GM15510 (cell line): ENCODE measurements around the gene CACNA1B.

Experiments used
- POLR2A ChIP-seq: IDR thresholded peaks from 3 replicates; pipeline ENCODE4 v1.6.1; 2011; ENCODE audit warnings: borderline replicate concordance; ENCODE audit not compliant: insufficient read length; ENCODE audit errors: extremely low read depth

CACNA1B gene

DNA sequence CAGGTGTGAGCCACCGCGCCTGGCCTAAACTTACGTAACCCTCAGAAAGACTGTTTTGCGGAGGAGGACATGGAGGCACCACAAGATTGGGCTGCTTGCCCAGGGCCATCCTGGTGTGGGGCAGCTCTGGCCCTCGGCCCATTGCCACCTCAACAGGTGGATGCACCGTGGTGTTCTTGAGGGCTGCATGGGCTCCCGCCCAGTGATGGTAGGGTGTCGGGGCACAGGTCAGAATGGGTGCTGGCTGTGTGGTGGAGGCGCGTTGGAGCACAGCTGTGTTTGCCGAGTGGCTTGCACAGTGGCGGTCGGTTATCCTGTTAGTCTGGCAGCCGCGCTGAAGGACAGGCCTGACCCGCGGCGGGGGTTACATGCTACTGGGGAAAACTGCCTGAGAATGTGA, 196.9 kb downstream of the CACNA1B start:
- no peak for TF ChIP-seq POLR2A

DNA sequence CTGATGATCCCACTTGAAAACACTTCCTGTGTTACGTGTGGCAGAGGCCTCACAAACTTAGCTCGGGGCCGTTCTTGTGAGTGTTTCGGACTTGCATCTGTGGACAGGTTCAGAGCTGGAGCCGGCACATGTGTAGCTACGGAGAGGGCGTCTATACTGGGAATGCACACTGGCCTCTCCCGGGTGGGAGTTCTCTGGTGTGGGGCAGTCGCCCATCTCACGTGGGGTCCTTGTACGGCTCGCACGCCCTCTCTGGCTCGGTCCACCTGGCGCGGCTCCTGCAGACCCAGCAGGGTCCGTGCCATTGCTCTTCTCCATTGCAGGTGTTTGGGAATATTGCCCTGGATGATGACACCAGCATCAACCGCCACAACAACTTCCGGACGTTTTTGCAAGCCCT, 197.9 kb downstream of the CACNA1B start:
- no peak for TF ChIP-seq POLR2A

DNA sequence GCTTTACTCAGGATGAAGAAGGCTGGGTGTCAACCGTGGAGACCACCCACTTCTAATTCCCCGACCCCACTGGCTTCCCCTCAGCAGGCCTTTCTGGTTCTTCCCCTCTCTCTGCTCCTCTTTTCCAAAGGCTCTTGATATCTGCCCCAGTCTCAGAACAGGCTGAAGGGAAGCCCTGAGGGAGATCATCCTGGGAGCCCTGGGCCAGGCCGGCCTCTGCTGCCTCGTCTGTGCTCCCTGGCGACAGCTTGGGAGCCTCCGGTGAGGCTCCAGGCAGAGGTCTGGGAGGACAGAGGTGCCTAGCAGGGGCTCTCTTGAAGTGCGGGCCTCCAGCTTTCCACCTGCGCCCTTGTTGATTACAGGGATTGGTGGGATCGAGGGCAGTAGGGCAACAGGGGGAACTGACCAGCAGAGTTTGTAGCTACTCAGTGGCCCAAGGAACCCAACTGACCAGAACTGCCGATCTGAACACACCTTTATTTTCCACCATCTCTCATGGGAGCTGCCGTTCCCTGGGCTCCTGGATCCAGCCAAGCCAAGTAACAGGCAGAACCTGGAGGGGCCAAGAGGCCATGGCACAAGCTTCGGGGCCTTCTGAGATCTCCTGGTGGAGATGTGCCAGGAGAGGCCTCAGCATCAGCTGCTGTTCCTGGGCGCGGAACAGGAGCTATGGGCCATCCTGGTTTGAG, 198.5 kb downstream of the CACNA1B start:
- TF ChIP-seq POLR2A, result no peak

DNA sequence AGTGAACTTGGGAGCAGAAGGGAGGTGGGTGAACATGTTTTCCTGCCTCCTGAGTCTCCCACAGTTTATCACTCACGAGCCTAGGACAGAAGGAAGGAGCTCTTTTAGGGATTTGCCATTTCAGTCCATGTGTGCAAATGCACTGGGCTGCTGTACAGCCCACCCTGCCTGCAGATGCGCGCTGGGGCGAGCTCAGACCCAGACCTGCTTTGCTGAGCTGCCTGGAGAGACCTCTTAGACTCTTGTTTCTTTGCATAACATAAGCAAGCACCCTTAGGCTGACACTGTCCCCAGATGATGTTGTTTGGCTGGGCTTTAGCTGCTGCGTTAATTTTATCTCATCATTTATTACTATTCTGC, 199.0 kb downstream of the CACNA1B start:
- no peak for TF ChIP-seq POLR2A

DNA sequence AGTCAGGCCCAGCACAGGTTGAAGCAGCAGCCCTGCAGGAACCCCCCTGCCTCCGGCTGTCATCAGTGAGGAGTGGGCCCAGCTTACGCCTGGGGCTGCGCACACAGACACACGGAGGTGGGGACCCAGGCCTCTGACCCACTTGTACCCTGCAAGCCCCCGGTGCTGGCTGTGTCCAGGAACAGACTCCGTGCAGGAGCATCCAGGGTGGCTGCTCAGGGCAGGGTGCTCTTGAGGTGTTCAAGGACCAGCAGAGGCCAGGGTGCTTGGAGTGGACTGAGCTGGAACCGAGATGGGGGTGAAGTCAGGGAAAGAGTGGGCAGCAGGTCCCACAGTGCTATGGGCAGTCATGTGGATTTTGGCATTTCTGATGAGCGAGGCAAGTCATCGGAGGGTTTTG, 199.5 kb downstream of the CACNA1B start:
- TF ChIP-seq POLR2A, result no peak

DNA sequence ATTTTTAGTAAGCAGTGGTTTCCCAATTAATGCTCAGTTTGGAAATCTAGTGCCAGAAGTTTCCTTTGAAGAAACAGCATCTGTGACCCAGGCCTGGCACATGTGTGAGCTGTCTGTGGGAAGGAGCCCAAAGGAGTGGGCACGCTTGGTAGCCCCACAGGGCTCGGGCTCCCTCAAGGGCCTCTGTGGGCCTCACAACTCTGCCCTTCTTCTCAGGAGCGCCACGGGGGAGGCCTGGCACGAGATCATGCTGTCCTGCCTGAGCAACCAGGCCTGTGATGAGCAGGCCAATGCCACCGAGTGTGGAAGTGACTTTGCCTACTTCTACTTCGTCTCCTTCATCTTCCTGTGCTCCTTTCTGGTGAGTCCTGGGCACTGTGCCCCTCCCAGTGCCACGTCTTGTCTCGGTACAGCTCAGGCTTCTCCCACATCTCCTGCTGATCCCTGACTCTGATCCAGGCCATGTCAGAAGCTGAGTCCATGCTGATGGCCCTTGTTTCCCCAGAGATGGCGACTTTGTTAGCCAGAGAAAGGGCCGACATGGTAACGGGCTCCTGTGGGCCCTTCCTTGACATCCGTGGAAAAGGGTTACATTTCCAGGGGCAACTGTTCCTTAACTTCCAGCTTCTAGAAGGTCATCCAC, 200.4 kb downstream of the CACNA1B start:
- no peak for TF ChIP-seq POLR2A

DNA sequence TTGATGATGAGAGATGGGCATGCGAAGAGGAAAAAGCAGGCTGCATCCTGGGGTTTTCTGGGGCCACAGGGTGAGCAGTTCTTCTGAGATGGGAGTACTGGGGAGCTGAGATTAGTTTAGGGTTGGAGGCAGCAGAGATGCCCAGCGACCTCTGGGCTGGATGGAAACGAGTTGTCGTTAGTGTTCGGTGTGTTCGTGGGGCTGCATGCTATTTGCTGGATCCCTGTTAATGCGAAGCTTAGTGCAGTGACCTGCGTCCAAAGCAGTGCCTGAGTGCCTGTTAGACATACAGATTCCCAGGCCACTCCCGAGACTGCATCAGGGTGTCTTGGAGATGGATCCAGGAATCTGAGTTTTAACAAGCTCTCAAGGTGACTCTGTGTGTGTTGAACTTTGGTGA, 201.3 kb downstream of the CACNA1B start:
- no peak for TF ChIP-seq POLR2A

DNA sequence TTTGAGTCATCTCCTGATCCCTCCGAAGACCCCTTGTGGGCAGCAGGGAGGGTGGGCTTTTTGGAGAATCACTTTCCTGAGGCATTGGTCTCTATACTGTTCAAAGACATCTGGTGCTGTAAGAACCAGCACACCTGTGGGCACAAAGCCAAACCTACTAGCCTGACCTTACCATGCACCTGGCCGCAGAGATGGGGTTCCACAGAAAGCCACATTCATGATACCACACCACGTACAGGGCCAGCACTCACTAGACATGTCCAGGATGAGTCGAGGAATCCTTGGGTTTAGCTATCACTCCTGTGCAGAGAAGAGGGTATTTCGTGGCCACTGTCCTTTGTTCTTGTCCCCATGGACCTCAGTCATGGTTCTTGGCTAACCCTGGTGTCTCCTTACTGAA, 203.4 kb downstream of the CACNA1B start:
- TF ChIP-seq POLR2A, result no peak

DNA sequence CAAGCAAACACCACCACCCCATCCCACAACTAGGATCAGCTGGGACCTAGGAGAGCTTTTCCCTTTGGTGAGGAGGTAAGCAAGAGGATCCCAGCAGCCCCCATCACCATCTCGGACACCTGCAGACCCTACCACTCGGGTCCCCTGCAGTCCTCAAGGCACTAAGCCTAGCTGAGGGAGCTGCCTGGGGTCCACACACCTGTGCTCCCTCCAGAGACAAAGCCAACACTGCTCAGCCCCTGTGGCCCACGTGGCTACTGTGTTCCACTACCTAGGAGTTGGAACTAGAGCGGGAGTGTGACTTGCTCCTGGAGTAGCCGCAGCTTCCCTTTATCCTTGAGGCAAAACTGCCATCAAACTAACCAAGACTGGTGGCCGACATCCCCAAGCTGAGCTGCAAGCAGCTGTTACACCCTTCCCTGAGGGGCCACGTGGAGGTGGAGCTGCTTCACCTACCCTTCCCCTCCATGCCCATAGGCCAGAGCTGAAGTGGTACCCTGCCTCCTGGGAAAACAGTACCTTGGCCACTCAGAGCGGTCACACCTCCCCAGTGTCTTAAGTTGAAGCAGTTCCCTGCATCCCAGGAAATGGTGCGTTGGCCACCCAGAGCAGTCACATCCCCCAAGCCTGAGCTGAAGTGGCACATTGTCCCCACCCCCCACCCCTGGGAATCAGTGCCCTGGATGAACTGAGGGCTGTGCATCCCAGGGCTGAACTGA, 205.5 kb downstream of the CACNA1B start:
- no peak for TF ChIP-seq POLR2A

DNA sequence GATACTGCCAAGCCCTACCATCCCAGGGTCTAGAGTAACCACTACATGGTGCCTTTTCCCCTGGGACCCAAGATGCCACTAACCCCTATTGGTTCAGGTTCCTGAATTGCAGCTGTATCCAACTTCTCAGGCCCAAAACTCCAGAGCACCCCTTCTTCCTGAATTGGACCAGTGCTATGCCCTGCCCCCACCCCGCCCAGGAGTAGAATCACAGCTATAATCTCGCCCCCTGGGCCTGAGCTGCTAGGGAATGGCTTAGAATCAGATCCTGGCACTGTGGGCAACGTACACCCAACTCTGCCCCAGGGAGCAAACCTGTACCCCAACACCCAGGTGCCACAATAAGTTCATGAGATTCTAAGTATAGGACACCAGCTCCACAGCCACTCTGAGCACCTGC, 206.3 kb downstream of the CACNA1B start:
- no peak for TF ChIP-seq POLR2A

DNA sequence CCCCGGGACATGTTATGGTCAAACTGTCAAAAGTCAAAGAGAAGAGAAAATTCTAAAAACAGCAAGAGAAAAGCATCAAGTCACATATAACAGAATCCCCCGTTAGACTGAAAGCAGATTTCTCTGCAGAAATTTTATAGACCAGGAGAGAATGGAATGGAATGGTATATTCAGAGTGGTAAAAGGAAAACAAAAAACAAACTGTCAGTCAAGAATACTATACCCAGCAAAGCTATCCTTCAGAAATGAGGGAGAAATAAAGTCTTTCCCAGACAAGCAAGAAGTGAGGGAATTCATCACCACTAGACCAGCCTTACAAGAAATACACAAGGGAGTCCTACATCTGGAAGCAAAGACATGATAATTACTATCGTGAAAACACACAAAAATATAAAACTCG, 208.0 kb downstream of the CACNA1B start:
- no peak for TF ChIP-seq POLR2A

DNA sequence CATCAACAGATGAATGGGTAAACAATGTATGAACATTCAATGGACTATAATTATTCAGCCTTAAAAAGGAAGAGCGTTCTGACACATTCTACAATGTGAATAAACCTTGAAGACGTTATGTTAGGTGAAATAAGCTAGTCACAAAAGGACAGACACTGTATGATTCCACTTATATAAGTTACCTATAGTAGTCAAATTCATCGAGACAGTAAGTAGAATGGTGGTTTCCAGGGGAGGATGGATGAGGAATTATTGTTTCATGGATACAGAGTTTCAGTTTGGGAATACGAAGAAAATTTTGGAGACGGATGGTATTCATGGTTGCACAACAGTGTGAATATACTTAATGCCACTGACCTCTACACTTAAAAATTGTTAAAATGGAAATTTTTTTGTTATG, 216.4 kb downstream of the CACNA1B start:
- no peak for TF ChIP-seq POLR2A

DNA sequence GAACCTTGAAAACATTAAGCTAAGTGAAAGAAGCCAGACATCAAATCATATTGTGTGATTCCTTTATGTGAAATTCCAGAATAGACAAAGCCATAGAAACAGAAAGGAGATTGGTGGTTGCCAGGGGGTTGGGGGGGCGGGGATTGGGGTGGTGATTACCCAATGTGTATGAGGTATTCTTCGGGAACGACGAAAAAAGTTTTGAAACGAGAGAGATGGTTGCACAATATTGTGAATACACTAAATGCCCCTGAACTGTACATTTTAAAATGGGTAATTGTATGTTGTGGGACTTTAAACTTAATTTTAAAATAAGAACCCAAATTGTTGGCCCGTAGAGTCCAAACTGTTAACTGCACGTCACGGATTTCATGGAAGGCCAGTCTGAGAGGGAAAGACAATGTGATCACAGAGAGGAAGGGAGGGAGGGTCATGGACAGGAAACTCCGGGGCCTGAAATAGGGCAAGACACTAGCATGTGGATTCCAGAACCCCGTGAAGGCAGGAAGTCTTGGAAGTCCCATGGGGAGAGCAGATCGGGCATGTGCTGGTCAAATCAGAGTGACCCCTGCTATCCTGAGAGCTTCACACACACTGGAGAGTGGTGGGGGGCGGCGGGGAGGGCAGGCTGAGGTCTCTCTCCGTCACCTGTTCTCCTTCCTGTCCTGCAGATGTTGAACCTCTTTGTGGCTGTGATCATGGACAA, 218.4 kb downstream of the CACNA1B start:
- no peak for TF ChIP-seq POLR2A

DNA sequence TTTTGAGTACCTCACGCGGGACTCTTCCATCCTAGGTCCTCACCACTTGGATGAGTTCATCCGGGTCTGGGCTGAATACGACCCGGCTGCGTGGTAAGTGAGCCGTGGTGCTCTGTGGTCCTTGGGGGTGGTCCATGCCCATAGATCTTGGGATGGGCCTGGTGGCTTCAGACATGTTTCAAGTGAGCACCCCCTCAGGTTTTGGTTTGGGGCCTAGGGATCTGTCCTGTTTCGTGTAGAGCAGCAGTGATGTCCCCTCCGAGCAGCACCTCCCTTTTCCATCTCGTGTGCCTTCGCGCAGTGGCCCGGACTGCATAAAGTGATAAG, 218.9 kb downstream of the CACNA1B start:
- no peak for TF ChIP-seq POLR2A

DNA sequence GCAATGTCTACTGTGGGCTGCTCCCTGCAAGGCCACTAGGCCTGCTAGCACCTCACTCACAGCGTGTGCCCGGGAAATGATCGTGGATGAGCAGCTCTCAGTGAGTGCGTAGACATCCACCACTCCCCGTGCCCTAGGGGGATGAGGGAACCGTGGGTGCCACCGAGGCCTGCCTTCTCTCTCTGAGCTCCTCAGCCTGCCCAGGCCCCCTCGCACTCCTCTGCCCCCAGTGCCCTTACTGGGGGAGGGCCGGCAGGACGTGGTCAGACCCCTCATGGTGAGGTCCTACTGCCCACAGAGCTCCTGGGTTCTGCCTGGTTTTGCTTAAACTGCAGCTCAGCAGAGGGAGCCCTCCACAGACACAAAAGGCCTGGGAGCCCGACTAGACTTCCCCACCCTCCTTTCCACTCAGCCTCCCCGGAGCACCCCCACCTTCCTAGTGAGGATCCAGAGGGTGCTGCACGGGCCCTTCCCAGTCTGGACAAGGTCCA, 220.0 kb downstream of the CACNA1B start:
- TF ChIP-seq POLR2A, result no peak
